HEK293T (cell line): ENCODE data around the gene ACBD3.

Experiments used
- CTCF ChIA-PET: fragments of 350-600 bp; formaldehyde crosslinking; extraction: SDS; loops from one replicate; lab custom pipeline; 2021; ENCODE audit warnings: antibody characterized with exemption, inconsistent platforms; lab: Yijun Ruan, JAX
- POLR2A ChIA-PET: fragments of 350-600 bp; formaldehyde crosslinking; extraction: SDS; loops from one replicate; lab custom pipeline; 2020; ENCODE audit warnings: antibody characterized with exemption, inconsistent platforms; lab: Yijun Ruan, JAX
- DNase-seq: peaks from one replicate; pipeline ENCODE4 v3.0.0; 2012; ENCODE audit warnings: mixed read lengths; ENCODE audit errors: extremely low spot score
- ARNT ChIP-seq: fragments of 450-650 bp; IDR thresholded peaks from 2 replicates; pipeline ENCODE4 v1.6.1; 2017; ENCODE audit warnings: mild to moderate bottlenecking
- BHLHE40 ChIP-seq: fragments of 450-650 bp; IDR thresholded peaks from 2 replicates; pipeline ENCODE4 v1.6.1; 2016; ENCODE audit warnings: mild to moderate bottlenecking, moderate library complexity, borderline replicate concordance
- CTBP1 ChIP-seq: fragments of 450-650 bp; IDR thresholded peaks from 2 replicates; pipeline ENCODE4 v1.6.1; 2016; ENCODE audit warnings: borderline replicate concordance
- ELF4 ChIP-seq: fragments of 450-650 bp; IDR thresholded peaks from 2 replicates; pipeline ENCODE4 v1.6.1; 2017; ENCODE audit warnings: antibody characterized with exemption
- FOXA1 ChIP-seq: fragments of 450-650 bp; IDR thresholded peaks from 2 replicates; pipeline ENCODE4 v1.6.1; 2016; ENCODE audit warnings: mild to moderate bottlenecking
- FOXK2 ChIP-seq: fragments of 450-650 bp; IDR thresholded peaks from 2 replicates; pipeline ENCODE4 v1.6.1; 2016; ENCODE audit warnings: mild to moderate bottlenecking
- FOXM1 ChIP-seq: fragments of 450-650 bp; IDR thresholded peaks from 2 replicates; pipeline ENCODE4 v1.6.1; 2017; ENCODE audit warnings: mild to moderate bottlenecking, borderline replicate concordance
- HDGF ChIP-seq: fragments of 450-650 bp; IDR thresholded peaks from 2 replicates; pipeline ENCODE4 v1.6.1; 2017; ENCODE audit warnings: antibody characterized with exemption, borderline replicate concordance
- L3MBTL2 ChIP-seq: fragments of 450-650 bp; conservative IDR thresholded peaks from 2 replicates; pipeline ENCODE4 v1.6.1; 2016; ENCODE audit warnings: mild to moderate bottlenecking
- LEF1 ChIP-seq: fragments of 450-650 bp; IDR thresholded peaks from 2 replicates; pipeline ENCODE4 v1.6.1; 2017; ENCODE audit warnings: mild to moderate bottlenecking, borderline replicate concordance
- NFRKB ChIP-seq: fragments of 450-650 bp; IDR thresholded peaks from 2 replicates; pipeline ENCODE4 v1.6.1; 2016; ENCODE audit warnings: mild to moderate bottlenecking, moderate library complexity
- SP1 ChIP-seq: fragments of 450-650 bp; IDR thresholded peaks from 2 replicates; pipeline ENCODE4 v1.6.1; 2017
- SUZ12 ChIP-seq: fragments of 450-650 bp; IDR thresholded peaks from 2 replicates; pipeline ENCODE4 v1.6.1; 2016; ENCODE audit warnings: mild to moderate bottlenecking
- TARDBP ChIP-seq: fragments of 450-650 bp; IDR thresholded peaks from 2 replicates; pipeline ENCODE4 v1.6.1; 2016
- ZNF384 ChIP-seq: fragments of 450-650 bp; IDR thresholded peaks from 2 replicates; pipeline ENCODE4 v1.6.1; 2016
- TF ChIP-seq, protein P1 (sequence below): fragments of 450-650 bp; IDR thresholded peaks from 2 replicates; pipeline ENCODE4 v1.6.1; 2016

ACBD3 gene

GRCh38 chr1:226123212-226123560 is 63.4 kb downstream of the ACBD3 start:
- peak; percentile 9 for DNase-seq
- POLR2A ChIA-PET = interaction anchor here (0.7 to 8.0 kb wide), 12 partner anchors 10 to 186 kb away, joined by 3 to 49 read pairs (median 6); partner anchors contain the start of genes ACBD3, H3-3A, LIN9 and MIXL1
- CTCF ChIA-PET = interaction anchor here (0.6 to 3.7 kb wide), 11 partner anchors 8 to 285 kb away, joined by 3 to 42 read pairs (median 4); partner anchors contain the start of gene PARP1
- no peak for TF ChIP-seq NFRKB
- no peak for TF ChIP-seq L3MBTL2
- TF ChIP-seq ZNF384 = no peak

- CTCF ChIA-PET = interaction anchor here (1.0 to 3.2 kb wide), 3 partner anchors 39 to 286 kb away, joined by 3 to 24 read pairs (median 5); partner anchors contain the start of gene PARP1
- TF ChIP-seq SP1 (no peak), ARNT (peak; percentile 86), FOXM1 (peak; percentile 83), L3MBTL2 (peak; percentile 68; the same call in 1 of the 2 replicates), NFRKB (no peak), LEF1 (peak; percentile 90)
- TF ChIP-seq, protein P1, sequence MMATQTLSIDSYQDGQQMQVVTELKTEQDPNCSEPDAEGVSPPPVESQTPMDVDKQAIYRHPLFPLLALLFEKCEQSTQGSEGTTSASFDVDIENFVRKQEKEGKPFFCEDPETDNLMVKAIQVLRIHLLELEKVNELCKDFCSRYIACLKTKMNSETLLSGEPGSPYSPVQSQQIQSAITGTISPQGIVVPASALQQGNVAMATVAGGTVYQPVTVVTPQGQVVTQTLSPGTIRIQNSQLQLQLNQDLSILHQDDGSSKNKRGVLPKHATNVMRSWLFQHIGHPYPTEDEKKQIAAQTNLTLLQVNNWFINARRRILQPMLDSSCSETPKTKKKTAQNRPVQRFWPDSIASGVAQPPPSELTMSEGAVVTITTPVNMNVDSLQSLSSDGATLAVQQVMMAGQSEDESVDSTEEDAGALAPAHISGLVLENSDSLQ = no peak
- peak; percentile 94 for DNase-seq
- POLR2A ChIA-PET = interaction anchor here (0.9 to 8.0 kb wide), 12 partner anchors 11 to 188 kb away, joined by 3 to 49 read pairs (median 7); partner anchors contain the start of genes H3-3A, LIN9 and SDE2
Observed at GRCh38 chr1:226121587-226122400, 64.7 kb downstream of the ACBD3 start.

DNA sequence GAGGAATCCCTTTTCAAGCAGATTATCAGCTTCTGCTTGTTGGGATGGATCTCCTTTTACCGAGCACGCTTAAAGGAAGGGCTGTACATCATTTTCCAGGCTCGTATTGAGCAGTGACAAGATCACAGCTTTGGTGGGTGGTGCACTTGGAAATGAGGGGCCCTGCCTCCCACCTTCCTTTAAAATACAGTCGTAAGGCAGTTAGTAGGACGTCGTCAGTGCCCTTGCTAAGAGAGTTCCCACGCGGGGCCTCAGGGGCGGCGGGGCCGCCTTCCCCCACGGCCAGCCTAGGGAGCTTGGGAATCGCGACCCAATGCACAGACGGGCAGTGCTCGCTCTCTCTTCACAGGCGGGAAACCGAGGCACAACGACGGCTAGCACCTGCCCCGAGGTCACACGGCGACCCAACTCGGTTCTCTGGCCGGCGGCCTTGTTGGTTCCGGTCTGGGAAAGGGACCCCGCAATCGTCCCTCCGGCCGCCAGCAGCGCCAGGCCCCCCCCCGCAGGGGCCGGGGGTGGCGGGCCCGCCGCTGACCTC is 65.4 kb downstream of the ACBD3 start:
- CTCF ChIA-PET = interaction anchor here (1.0 to 3.2 kb wide), 2 partner anchors 38 to 56 kb away, joined by 3 to 24 read pairs; no protein-coding TSS in a partner anchor
- no peak for TF ChIP-seq SP1
- TF ChIP-seq ZNF384 = no peak
- TF ChIP-seq FOXM1 = peak; percentile 97
- peak; percentile 68 for TF ChIP-seq L3MBTL2
- no peak for TF ChIP-seq ARNT
- TF ChIP-seq NFRKB = no peak
- TF ChIP-seq CTBP1 = no peak
- no peak for DNase-seq
- POLR2A ChIA-PET = interaction anchor here (0.9 to 8.0 kb wide), 6 partner anchors 11 to 122 kb away, joined by 4 to 49 read pairs (median 10); partner anchors contain the start of genes H3-3A and SDE2

DNA sequence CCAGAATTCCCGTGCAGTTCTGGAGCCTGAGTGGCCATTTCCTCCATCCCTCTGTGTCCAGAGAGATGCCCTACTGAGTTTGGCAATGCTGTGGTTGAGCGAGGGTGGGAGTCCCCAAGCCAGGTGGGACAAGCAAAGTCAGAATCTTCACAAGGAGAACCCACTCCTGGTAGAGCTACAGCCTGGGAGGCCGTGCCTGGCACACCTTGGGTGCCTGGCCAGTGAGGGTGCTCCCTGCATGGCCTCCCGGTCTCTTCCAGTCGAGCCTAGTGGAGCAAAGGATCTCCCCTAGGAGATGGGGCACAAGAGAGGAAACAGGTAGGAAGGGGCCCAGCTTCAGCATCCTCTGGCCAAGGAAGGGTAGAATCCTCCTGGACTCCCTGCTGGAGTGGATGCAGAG is 66.1 kb downstream of the ACBD3 start:
- TF ChIP-seq ZNF384 (no peak), L3MBTL2 (no peak), FOXM1 (no peak), FOXA1 (no peak), LEF1 (no peak), ELF4 (no peak), BHLHE40 (no peak), TARDBP (no peak), CTBP1 (no peak)
- ChIA-PET CTCF (interaction anchor here (1.0 to 3.2 kb wide), 2 partner anchors 38 to 56 kb away, joined by 3 to 24 read pairs; no protein-coding TSS in a partner anchor), POLR2A (interaction anchor here (0.9 to 8.0 kb wide), 5 partner anchors 11 to 121 kb away, joined by 5 to 49 read pairs (median 12); partner anchors contain the start of genes H3-3A and SDE2)
- DNase-seq = no peak

- ChIA-PET CTCF (interaction anchor here (0.6 to 3.2 kb wide), 3 partner anchors 54 to 214 kb away, joined by 3 to 24 read pairs (median 4); no protein-coding TSS in a partner anchor), POLR2A (interaction anchor here (0.7 to 8.0 kb wide), 4 partner anchors 9 to 57 kb away, joined by 3 to 49 read pairs (median 8); partner anchors contain the start of gene H3-3A)
- no peak for DNase-seq
- TF ChIP-seq ARNT (no peak), FOXM1 (no peak), L3MBTL2 (no peak), FOXK2 (no peak)
Observed at GRCh38 chr1:226119169-226119568, 67.4 kb downstream of the ACBD3 start.

DNA sequence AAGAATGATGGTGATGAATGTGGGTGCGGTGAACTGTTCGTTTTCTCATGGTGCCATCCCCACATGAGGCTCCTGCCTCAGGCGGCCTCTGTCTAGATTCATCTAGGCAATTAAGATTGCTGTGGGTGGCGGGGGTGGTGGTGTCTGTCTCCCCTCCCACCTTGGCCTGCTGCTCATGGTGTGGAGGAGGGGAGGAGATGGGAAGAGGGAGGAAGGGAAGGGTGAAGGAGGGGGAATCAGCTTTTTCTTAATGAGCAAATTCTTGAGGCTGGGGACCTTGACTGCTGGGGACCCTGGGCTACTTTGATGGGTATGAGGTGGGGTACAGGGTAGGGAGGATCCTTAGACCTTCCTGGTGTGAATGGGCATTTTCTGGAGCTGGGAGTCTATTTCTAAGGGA is 68.2 kb downstream of the ACBD3 start:
- TF ChIP-seq LEF1 = no peak
- TF ChIP-seq ELF4 = no peak
- TF ChIP-seq FOXM1 = no peak
- no peak for TF ChIP-seq SUZ12
- no peak for TF ChIP-seq NFRKB
- TF ChIP-seq ARNT = no peak
- TF ChIP-seq L3MBTL2 = no peak
- TF ChIP-seq FOXA1 = no peak
- TF ChIP-seq, protein P1 = no peak
- no peak for TF ChIP-seq CTBP1
- no peak for TF ChIP-seq ZNF384
- no peak for TF ChIP-seq BHLHE40
- TF ChIP-seq SP1 = no peak
- TF ChIP-seq HDGF = no peak
- no peak for TF ChIP-seq FOXK2
- TF ChIP-seq TARDBP = no peak
- ChIA-PET POLR2A (interaction anchor here (0.7 to 8.0 kb wide), 4 partner anchors 8 to 56 kb away, joined by 3 to 49 read pairs (median 6); partner anchors contain the start of gene H3-3A), CTCF (interaction anchor here (3.2 kb wide), 1 partner anchor 54 kb away, joined by 24 read pairs; no protein-coding TSS in a partner anchor)
- no peak for DNase-seq

DNA sequence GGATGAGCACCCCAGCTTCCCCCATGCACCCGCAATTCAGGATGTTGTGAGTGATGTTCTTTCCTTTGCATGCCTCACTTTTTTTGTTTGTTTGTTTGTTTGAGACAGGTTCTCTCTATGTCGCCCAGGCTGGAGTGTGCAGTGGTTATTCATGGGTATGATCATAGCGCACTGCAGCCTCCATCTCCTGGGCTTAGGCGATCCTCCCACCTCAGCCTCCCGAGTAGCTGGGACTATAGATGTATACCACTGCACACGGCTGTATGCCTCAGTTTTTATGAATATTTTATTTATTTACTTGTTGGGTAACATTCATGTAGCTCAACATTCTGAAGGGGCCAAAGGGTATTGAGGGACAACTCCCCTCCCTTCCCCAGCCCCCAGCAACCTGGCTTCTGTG is 69.2 kb downstream of the ACBD3 start:
- no peak for DNase-seq
- no peak for TF ChIP-seq FOXA1
- TF ChIP-seq FOXK2 = no peak
- no peak for TF ChIP-seq L3MBTL2
- no peak for TF ChIP-seq ARNT
- no peak for TF ChIP-seq SUZ12
- TF ChIP-seq ZNF384 = no peak
- no peak for TF ChIP-seq CTBP1
- TF ChIP-seq TARDBP = no peak
- POLR2A ChIA-PET = interaction anchor here (1.2 to 8.0 kb wide), 4 partner anchors 34 to 118 kb away, joined by 5 to 49 read pairs (median 7); partner anchors contain the start of genes H3-3A and SDE2
- CTCF ChIA-PET = interaction anchor here (0.9 to 1.1 kb wide), 2 partner anchors 8 to 52 kb away, joined by 3 to 9 read pairs; no protein-coding TSS in a partner anchor
